ENCODE measurements around the gene BGLAP. TPM values are rescaled to one million over a fixed set of nuclear protein-coding genes. Genes with fewer than 3 reads are reported as not detected.

BGLAP gene
- total and polyA plus RNA-seq, 2 donors (not counting 1 experiment from before 2014, with no cell fraction given): 3.1 to 7.4 TPM

DNA sequence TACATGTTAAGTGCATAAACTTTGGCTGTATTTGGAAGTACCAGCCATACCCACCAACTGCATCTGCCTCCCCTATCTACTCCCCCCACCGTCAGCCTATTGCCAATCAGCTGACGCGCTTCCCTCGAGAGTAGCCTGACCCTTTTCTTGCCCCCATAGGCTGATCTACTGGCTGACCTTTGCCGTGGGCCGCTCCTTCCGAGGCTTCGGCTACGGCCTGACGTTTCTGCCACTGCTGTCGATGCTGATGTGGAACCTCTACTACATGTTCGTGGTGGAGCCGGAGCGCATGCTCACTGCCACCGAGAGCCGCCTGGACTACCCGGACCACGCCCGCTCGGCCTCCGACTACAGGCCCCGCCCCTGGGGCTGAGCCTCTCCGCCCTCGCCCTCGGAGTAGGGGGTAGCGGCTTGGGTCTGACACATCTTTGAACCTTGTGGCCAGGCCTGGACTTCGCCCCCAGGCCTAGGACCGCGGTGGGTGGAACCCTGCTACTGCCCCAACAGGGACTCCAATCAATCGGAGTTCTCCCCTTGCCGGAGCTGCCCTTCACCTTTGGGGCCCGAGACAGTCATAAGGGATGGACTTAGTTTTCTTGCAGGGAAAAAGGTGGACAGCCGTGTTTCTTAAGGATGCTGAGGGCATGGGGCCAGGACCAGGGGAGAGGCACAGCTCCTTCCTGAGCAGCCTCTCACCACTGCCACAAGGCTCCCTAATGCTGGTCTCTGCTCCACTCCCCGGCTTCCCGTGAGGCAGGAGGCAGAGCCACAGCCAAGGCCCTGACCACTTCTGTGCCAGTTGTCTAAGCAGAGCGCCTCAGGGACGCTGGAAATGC lies 49.5 kb downstream of the BGLAP start:
- Histone ChIP-seq H3K9ac (ENCODE audit: low read length) (peak overlapping the region; percentile 47), H3K4me1 (ENCODE audit: control insufficient read depth in 2 of 2, insufficient read depth in 2 of 2, low read length in 2 of 2) (peaks cover 12 to 20% of the 10 kb centered on the region in 2 donors), H3K4me3 (ENCODE audit: control extremely low read depth in 1 of 5, extremely low read depth in 1 of 5, insufficient read depth in 1 of 5, low read depth in 2 of 5, low read length in 4 of 5) (peak overlapping the region in 2 of 5 experiments; percentile 30 to 34), H4K20me1 (ENCODE audit: control insufficient read depth, insufficient read depth, low read length, poor library complexity, severe bottlenecking) (no peaks in the 10 kb centered on the region), H3K9me3 (ENCODE audit: control extremely low read depth in 1 of 3, control insufficient read depth in 2 of 3, insufficient read depth in 1 of 3, low read length in 2 of 3) (no peaks in the 10 kb centered on the region), H2AFZ (ENCODE audit: insufficient read depth, low read depth, low read length, poor library complexity, severe bottlenecking) (peak overlapping the region; percentile 48), H3K27me3 (replicated peaks in 1 of 4; ENCODE audit: control extremely low read depth in 1 of 4, control insufficient read depth in 3 of 4, insufficient read depth in 4 of 4, low read length in 3 of 4) (peaks cover 0 to 2% (median 0%) of the 10 kb centered on the region in 4 experiments), H3K79me2 (ENCODE audit: control insufficient read depth, insufficient read depth, low read length) (peaks cover 10% of the 10 kb centered on the region), H3K4me2 (replicated peaks; ENCODE audit: low read depth, low read length, poor library complexity, severe bottlenecking) (peak overlapping the region; percentile 56), H3K27ac (ENCODE audit: low read length in 2 of 2) (peak overlapping the region in 1 of 2 donors; percentile 25), H3K36me3 (replicated peaks in 1 of 2; ENCODE audit: control extremely low read depth in 1 of 2, control insufficient read depth in 1 of 2, extremely low read depth in 1 of 2, insufficient read depth in 2 of 2, low read length in 1 of 2) (peaks cover 0 to 4% of the 10 kb centered on the region in 2 experiments)
- Mint-ChIP-seq H3K4me3 (peak overlapping the region; percentile 85), H3K9me3 (ENCODE audit: insufficient read depth) (no peaks in the 10 kb centered on the region), H3K27ac (peak overlapping the region; percentile 84), H3K4me1 (peaks cover 20% of the 10 kb centered on the region), H3K27me3 (no peaks in the 10 kb centered on the region)
- peak; percentile 61 for DNase-seq
- WGBS (ENCODE audit: insufficient coverage): 49% methylated on average over 36 of the region's 37 CpGs
- ATAC-seq (ENCODE audit: low read depth): peak; percentile 83
- intact Hi-C loops (cut with micrococcal nuclease): loop anchor here (5.0 kb wide), 1 partner anchor 291 kb away; no protein-coding TSS in a partner anchor
- ChIA-PET POLR2A (no interaction called here), CTCF (interaction anchor here (0.5 to 1.0 kb wide), 2 partner anchors 28 to 37 kb away, joined by 3 read pairs; no protein-coding TSS in a partner anchor)
- TF ChIP-seq EZH2 (IDR thresholded peaks at IDR 0.05; ENCODE audit: borderline replicate concordance, insufficient read depth, low read depth, low read length, poor library complexity, severe bottlenecking): no peak
- TF ChIP-seq, protein P1, sequence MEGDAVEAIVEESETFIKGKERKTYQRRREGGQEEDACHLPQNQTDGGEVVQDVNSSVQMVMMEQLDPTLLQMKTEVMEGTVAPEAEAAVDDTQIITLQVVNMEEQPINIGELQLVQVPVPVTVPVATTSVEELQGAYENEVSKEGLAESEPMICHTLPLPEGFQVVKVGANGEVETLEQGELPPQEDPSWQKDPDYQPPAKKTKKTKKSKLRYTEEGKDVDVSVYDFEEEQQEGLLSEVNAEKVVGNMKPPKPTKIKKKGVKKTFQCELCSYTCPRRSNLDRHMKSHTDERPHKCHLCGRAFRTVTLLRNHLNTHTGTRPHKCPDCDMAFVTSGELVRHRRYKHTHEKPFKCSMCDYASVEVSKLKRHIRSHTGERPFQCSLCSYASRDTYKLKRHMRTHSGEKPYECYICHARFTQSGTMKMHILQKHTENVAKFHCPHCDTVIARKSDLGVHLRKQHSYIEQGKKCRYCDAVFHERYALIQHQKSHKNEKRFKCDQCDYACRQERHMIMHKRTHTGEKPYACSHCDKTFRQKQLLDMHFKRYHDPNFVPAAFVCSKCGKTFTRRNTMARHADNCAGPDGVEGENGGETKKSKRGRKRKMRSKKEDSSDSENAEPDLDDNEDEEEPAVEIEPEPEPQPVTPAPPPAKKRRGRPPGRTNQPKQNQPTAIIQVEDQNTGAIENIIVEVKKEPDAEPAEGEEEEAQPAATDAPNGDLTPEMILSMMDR (IDR thresholded peaks at IDR 0.05): no peak

Small RNA genes within 50 kb of the gene (small RNA-seq; reads per million reads assigned to genes)
- not detected for gene RF00568 (ENCODE audit: insufficient read length, low read depth, low replicate concordance)

Other genes with a start within 250 kb of the BGLAP start
- 160 and 161 TPM in 2 replicates for gene SSR2, start 221.2 kb upstream of the BGLAP start, total RNA-seq
- gene SSR2, start 221.2 kb upstream of the BGLAP start, polyA plus RNA-seq: 359 and 386 TPM in 2 replicates
- 35.1 and 39.0 TPM in 2 replicates for gene UBQLN4, start 188.4 kb upstream of the BGLAP start, total RNA-seq
- gene UBQLN4, start 188.4 kb upstream of the BGLAP start, polyA plus RNA-seq: 20.9 and 24.1 TPM in 2 replicates
- 31.5 and 37.8 TPM in 2 replicates for gene LAMTOR2, start 187.4 kb upstream of the BGLAP start, total RNA-seq
- 27.9 and 55.9 TPM in 2 replicates for gene LAMTOR2, start 187.4 kb upstream of the BGLAP start, polyA plus RNA-seq
- 0.69 and 1.1 TPM in 2 replicates for gene RAB25, start 181.0 kb upstream of the BGLAP start, total RNA-seq
- 0.81 and 2.2 TPM in 2 replicates for gene RAB25, start 181.0 kb upstream of the BGLAP start, polyA plus RNA-seq
- gene MEX3A, start 159.7 kb upstream of the BGLAP start, total RNA-seq: 0.73 and 1.1 TPM in 2 replicates
- 0.22 and 0.27 TPM in 2 replicates for gene MEX3A, start 159.7 kb upstream of the BGLAP start, polyA plus RNA-seq
- 28.7 and 32.3 TPM in 2 replicates for gene LMNA, start 127.5 kb upstream of the BGLAP start, total RNA-seq
- gene LMNA, start 127.5 kb upstream of the BGLAP start, polyA plus RNA-seq: 19.4 and 53.1 TPM in 2 replicates
- 6.4 and 9.2 TPM in 2 replicates for gene SEMA4A, start 88.6 kb upstream of the BGLAP start, total RNA-seq
- 15.5 and 23.2 TPM in 2 replicates for gene SEMA4A, start 88.6 kb upstream of the BGLAP start, polyA plus RNA-seq
- 26.6 and 27.2 TPM in 2 replicates for gene SLC25A44, start 48.1 kb upstream of the BGLAP start, total RNA-seq
- 14.9 and 21.9 TPM in 2 replicates for gene SLC25A44, start 48.1 kb upstream of the BGLAP start, polyA plus RNA-seq
- gene PMF1, start 29.2 kb upstream of the BGLAP start, total RNA-seq: 58.3 and 64.3 TPM in 2 replicates
- 101 and 114 TPM in 2 replicates for gene PMF1, start 29.2 kb upstream of the BGLAP start, polyA plus RNA-seq
- gene PAQR6, start 5.9 kb downstream of the BGLAP start, total RNA-seq: 1.4 and 1.8 TPM in 2 replicates
- gene PAQR6, start 5.9 kb downstream of the BGLAP start, polyA plus RNA-seq: 1.3 and 1.8 TPM in 2 replicates
- gene SMG5, start 40.6 kb downstream of the BGLAP start, total RNA-seq: 74.0 and 77.0 TPM in 2 replicates
- 45.8 and 53.5 TPM in 2 replicates for gene SMG5, start 40.6 kb downstream of the BGLAP start, polyA plus RNA-seq
- gene TMEM79, start 42.1 kb downstream of the BGLAP start, total RNA-seq: 9.9 and 11.5 TPM in 2 replicates
- gene TMEM79, start 42.1 kb downstream of the BGLAP start, polyA plus RNA-seq: 16.9 and 19.1 TPM in 2 replicates
- 21.2 and 21.3 TPM in 2 replicates for gene GLMP, start 53.5 kb downstream of the BGLAP start, total RNA-seq
- 4.2 and 10.2 TPM in 2 replicates for gene GLMP, start 53.5 kb downstream of the BGLAP start, polyA plus RNA-seq
- 0.49 TPM in 1 of 2 replicates, not detected in the other for gene VHLL, start 57.1 kb downstream of the BGLAP start, total RNA-seq
- gene VHLL, start 57.1 kb downstream of the BGLAP start, polyA plus RNA-seq: 0.36 and 0.45 TPM in 2 replicates
- 106 and 109 TPM in 2 replicates for gene CCT3, start 96.1 kb downstream of the BGLAP start, total RNA-seq
- 78.4 and 107 TPM in 2 replicates for gene CCT3, start 96.1 kb downstream of the BGLAP start, polyA plus RNA-seq
- 0.69 TPM in 1 of 2 replicates, not detected in the other for gene TSACC, start 96.3 kb downstream of the BGLAP start, total RNA-seq
- 1.2 TPM in 1 of 2 replicates, not detected in the other for gene TSACC, start 96.3 kb downstream of the BGLAP start, polyA plus RNA-seq
- not detected in 2 replicates for gene RHBG, start 127.0 kb downstream of the BGLAP start, total RNA-seq
- gene RHBG, start 127.0 kb downstream of the BGLAP start, polyA plus RNA-seq: not detected in 2 replicates

Measured in B cell (primary cell).